Lung microvascular endothelial cell (primary cell): Measurements from ENCODE around the gene FBXL7. TPM values are rescaled to one million over a fixed set of nuclear protein-coding genes. Genes with fewer than 3 reads are reported as not detected.
"Not testable (repeated sequence)": the region's sequence is repeated elsewhere in the genome, so short reads cannot be mapped to it uniquely, and the experiment has no call there.

Source experiments
- DNase-seq, 2 donors: peaks; one replicate each; pipeline versions ENCODE4 v3.0.0 to v3.0.0-alpha.2; 2010; ENCODE audit warnings: low read depth in 2 of 2
- total RNA-seq: library from RNA; depleted of rRNA; stranded (reverse); fragments of >200 nt; gene quantifications from 2 replicates; pipeline ENCODE4 v1.2.1, GENCODE V29; 2014

Gene FBXL7
- total RNA-seq, 1 donor from 2014 or later = 14.1 TPM

DNA sequence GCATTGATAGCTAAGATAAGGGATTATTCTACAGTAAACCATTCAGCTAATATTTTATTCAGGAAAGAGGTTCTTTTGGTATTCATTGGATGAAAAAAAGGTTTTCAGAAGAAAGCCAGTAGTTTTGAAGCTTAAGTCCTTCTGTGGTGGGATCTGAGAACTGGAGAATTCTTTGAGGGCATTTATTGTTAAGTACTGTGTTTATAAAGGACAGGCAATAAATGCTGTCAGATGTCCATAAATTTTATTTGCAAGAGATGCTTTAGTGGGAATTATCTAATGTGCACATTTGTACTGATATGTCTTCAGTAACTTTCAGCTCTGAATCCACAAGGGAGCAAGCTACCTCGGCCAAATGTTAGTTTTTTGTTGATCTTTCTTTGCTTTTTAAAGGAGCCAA is 358.3 kb downstream of the FBXL7 start:
- no peak for DNase-seq

DNA sequence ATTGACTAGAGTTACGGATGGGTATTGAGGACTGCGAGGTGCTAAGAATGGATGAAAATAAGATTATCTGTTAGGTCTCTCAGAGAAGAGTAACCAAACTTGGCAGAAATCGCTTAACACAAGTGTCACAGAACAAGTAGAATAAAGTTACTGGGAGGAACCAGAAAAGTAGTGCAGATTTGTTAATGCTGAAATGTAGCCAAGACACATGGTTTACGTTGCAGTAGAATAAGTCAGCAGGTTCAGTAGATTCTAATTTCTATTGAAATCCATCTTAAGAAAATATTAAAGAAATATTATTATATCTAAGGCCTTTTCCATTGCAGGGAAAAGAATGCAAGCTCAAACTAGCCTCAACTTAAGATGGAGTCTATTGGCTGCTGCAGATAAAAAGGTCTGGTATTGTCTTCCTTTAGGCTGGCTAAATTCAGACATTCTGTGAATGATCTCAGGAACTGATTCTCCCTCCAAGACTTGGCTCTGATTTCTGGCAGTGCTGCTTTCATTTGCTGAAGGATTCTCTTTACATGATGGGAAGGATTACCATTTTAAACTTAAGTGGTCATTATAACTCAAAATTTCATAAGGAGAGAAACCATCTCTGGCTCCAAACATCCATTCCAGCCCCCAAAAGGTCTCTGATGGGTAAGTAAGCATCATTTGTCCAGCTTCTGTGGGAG is 364.7 kb downstream of the FBXL7 start:
- no peak for DNase-seq

DNA sequence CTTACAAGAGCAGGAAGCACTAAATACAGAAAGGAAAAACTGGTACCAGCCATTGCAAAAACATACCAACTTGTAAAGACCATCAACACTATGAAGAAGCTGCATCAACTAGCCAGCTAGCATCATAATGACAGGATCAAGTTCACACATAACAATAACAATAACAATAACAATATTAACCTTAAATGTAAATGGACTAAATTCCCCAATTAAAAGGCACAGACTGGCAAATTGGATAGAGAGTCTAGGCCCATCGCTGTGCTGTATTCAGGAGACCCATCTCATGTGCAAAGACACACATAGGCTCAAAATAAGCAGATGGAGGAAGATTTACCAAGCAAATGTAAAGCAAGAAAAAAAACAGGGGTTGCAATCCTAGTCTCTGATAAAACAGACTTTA is 372.3 kb downstream of the FBXL7 start:
- not testable (repeated sequence) for DNase-seq

DNA sequence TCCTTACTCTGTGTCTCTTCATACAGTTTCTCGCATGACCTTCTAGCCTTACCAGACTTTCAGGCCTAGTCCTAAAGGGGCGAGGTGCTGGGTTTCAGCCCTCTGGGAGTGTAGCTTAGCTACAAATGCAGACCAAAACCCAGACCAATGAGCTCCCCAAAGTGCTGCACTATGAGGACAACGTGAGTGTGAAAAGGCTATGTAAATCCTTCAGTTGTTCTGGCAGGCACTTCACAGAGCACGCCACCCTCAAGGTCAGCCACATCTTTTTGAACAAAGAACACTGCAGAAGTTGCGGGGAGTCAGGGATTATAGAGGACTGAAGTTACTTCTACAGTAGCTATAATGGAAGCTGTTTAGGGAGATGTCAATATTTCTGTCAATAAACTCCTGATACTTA is 377.9 kb downstream of the FBXL7 start:
- no peak for DNase-seq

- no peak for DNase-seq
These were observed 380.2 kb downstream of the FBXL7 start for GRCh38 chr5:15880201-15880600.

GRCh38 chr5:15885156-15885555 is 385.2 kb downstream of the FBXL7 start:
- no peak for DNase-seq

- no peak for DNase-seq
These were observed 386.2 kb downstream of the FBXL7 start for GRCh38 chr5:15886156-15886555.

- peak in 1 of 2 donors; percentile 8 for DNase-seq
These were observed 387.1 kb downstream of the FBXL7 start for GRCh38 chr5:15887093-15887492.

DNA sequence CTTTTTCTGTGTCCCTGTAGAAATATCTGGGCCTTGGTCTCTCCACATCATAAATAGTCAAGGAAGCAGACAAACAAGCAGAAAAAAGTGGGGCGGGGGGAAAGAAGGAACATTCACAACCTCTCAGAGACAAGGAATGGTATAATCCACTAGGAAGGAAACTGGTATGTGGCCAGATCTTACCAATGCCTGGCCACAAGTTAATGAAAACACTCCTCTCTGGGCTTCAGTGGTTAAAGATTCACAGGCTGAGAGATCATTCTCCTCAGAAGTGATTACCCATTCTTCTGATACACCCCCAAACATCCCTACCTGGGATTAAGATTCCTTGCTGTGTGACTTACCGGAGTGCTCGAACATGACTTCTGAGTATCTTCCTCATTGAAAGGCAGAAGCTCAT is 389.0 kb downstream of the FBXL7 start:
- no peak for DNase-seq

DNA sequence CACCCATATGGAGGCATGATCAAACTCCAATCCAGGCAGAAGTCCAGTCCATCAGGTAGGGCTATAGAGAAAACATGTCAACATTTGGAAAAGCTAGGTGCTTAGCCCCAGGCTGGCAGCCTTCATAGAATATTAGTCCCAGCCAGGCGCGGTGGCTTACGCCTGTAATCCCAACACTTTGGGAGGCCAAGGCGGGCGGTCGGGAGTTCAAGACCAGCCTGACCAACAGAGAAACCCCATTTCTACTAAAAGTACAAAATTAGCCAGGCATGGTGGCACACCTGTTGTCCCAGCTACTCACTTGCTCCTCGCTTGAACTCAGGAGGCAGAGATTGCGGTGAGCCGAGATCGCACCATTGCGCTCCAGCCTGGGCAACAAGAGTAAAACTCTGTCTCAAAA is 393.9 kb downstream of the FBXL7 start:
- no peak for DNase-seq

- DNase-seq = no peak
These were observed 397.7 kb downstream of the FBXL7 start for GRCh38 chr5:15897656-15898055.

- DNase-seq = no peak
These were observed 398.7 kb downstream of the FBXL7 start for GRCh38 chr5:15898641-15899040.

DNA sequence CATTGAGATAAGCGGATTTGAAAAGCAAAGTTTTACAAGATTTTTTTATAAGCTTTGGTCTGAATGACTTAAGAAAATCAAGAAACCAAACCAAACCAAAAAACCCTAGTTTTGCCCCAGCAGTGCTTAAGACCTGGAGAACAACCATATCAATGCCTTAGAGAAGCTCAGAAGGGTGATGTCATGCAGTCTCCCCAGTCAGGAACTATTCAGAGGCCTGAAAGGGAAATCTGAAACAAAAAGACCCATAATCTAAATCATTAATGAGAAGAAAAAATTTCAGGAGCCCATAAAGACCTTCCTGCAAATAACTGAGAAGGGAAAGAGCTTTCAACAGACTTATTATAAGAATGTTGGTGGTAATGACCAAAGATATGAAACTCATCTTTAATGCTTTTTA is 399.5 kb downstream of the FBXL7 start:
- DNase-seq = no peak

DNA sequence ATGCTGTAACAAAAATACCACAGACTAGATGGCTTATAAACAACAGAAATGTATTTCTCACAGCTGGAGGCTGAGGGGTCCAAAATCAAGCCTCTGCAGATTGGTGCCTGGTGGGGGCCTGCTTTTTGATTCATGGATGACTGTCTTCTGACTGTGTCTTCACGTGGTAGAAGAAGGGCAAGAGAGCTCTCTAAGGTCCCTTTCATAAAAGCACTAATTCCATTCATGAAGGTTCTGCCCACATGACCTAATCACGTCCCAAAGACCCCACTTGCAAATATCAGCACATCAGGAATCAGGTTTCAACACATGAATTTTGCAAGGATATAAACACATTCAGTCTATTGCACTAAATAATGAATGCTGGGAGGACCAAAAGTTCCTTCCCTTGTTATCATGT is 401.2 kb downstream of the FBXL7 start:
- DNase-seq = no peak

- DNase-seq = peak; percentile 18 to 37
These were observed 402.1 kb downstream of the FBXL7 start for GRCh38 chr5:15902066-15902465.

GRCh38 chr5:15904899-15905830 is 405.2 kb downstream of the FBXL7 start:
- no peak for DNase-seq

- peak in 1 of 2 donors; percentile 38 for DNase-seq
These were observed 414.7 kb downstream of the FBXL7 start for GRCh38 chr5:15914638-15915037.

DNA sequence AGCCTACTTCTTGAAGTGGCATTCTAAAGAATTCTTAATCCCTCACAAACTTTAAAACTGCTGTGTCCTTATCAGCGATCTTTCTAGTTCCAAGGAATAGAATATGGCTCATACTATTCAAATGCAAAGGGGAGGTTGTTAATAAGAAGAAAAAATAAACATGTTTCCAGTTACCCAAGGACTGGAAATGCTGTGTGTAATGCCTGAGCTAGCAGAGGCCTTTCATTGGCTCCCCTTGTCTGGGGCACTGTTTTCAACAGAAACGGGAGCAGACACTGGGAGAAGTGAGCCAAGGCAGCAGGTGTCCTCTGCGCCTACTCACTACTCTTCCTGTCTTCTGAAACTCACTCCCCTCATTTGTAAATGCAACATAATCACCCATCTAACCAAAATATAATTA is 426.6 kb downstream of the FBXL7 start:
- DNase-seq = no peak

DNA sequence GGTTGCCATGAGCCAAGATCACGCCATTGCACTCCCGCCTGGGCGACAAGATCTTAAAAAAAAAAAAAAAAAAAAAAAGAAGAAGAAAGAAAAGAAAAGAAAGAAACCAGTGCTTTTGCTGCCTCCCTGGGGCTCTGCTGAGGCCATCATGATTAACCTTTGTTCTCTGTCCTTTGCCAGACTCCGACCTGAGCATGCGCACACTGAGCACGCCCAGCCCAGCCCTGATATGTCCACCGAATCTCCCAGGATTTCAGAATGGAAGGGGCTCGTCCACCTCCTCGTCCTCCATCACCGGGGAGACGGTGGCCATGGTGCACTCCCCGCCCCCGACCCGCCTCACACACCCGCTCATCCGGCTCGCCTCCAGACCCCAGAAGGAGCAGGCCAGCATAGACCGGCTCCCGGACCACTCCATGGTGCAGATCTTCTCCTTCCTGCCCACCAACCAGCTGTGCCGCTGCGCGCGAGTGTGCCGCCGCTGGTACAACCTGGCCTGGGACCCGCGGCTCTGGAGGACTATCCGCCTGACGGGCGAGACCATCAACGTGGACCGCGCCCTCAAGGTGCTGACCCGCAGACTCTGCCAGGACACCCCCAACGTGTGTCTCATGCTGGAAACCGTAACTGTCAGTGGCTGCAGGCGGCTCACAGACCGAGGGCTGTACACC is 427.9 kb downstream of the FBXL7 start:
- DNase-seq = no peak

DNA sequence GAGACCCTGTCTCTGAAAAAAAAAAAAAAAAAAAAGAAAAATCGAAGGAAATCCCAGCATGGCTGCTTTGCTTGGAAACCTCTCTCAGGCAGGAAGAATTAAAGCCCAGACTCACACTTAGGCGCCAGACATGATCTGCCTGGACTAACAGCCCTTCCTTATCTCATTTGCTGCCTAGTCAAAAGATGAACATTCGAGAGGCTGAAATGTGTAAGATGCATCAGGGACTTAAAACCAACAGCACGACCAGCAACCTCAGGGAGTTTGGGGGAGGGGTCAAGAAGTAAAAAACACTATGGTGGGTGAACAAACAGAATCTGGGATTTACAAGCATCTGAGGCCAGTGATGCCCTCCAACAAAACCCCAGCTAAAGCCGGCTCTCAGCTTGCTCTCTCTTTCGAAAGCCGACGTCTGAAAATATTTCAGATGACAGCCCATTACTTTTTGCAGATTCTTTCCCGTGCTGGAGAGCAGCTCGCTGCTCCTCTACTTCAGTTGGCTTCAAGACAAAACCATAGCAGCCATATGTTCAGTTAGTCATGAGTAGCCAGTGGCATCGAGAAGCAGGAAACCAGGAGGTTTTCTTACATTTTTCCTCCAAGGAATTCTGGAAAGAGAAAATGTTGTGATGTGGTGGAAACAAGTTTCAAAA is 429.8 kb downstream of the FBXL7 start:
- no peak for DNase-seq

DNA sequence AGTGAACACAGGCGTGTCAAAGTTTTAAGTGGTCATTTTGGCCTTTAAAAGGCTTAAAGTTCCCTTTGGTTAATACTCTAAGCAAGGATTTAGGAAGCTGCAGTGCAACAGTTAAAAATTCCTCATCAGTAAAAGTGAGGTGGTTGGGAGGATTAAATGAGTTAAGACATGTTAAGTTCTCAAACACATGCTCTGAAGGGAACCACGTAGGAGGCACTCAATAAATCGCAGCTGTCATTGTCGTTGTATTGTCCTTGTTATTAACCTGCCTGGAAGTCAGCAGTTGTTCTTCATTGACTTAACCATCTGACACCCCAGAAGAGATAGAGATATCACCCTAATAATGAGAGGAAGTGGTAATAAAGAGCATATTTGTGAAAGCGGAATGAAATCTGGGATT is 432.1 kb downstream of the FBXL7 start:
- DNase-seq = no peak
